SJCRH30 (cell line): ENCODE measurements around the gene GPR32. TPM values are rescaled to one million over a fixed set of nuclear protein-coding genes. Genes with fewer than 3 reads are reported as not detected.
"Not testable (repeated sequence)": the region's sequence is repeated elsewhere in the genome, so short reads cannot be mapped to it uniquely, and the experiment has no call there.

ENCODE experiments used
- DNase-seq, 2 experiments: peaks; one replicate each; pipeline ENCODE4 v3.0.0-alpha.2; 2015 to 2020
- H3K27ac ChIP-seq: fragments of 250-450 bp; sonication (Bioruptor Pico); 2 replicates; pipeline ENCODE4 v1.5.1; 2020; ENCODE audit warnings: mild to moderate bottlenecking, moderate library complexity
- H3K27me3 ChIP-seq: fragments of 250-450 bp; sonication (Bioruptor Pico); 2 replicates; pipeline ENCODE4 v1.5.1; 2020; ENCODE audit warnings: mild to moderate bottlenecking, moderate library complexity
- H3K36me3 ChIP-seq: fragments of 250-450 bp; sonication (Bioruptor Pico); 2 replicates; pipeline ENCODE4 v1.5.1; 2020; ENCODE audit warnings: mild to moderate bottlenecking, moderate library complexity
- H3K4me1 ChIP-seq: fragments of 250-450 bp; sonication (Bioruptor Pico); 2 replicates; pipeline ENCODE4 v1.5.1; 2020; ENCODE audit warnings: mild to moderate bottlenecking, moderate library complexity
- H3K4me3 ChIP-seq: fragments of 250-450 bp; sonication (Bioruptor Pico); 2 replicates; pipeline ENCODE4 v1.5.1; 2020; ENCODE audit warnings: mild to moderate bottlenecking, moderate library complexity
- H3K9me3 ChIP-seq: fragments of 250-450 bp; sonication (Bioruptor Pico); replicated peaks from 2 replicates; pipeline ENCODE4 v1.5.1; 2020; ENCODE audit warnings: mild to moderate bottlenecking, moderate library complexity
- total RNA-seq: library from RNA; depleted of rRNA; stranded (reverse); fragments of >200 nt; shearing (Covaris generic); gene quantifications from 2 replicates; pipeline ENCODE4 v1.2.3, GENCODE V29; 2014

Gene GPR32
- total RNA-seq, 1 experiment from 2014 or later: not detected

DNA sequence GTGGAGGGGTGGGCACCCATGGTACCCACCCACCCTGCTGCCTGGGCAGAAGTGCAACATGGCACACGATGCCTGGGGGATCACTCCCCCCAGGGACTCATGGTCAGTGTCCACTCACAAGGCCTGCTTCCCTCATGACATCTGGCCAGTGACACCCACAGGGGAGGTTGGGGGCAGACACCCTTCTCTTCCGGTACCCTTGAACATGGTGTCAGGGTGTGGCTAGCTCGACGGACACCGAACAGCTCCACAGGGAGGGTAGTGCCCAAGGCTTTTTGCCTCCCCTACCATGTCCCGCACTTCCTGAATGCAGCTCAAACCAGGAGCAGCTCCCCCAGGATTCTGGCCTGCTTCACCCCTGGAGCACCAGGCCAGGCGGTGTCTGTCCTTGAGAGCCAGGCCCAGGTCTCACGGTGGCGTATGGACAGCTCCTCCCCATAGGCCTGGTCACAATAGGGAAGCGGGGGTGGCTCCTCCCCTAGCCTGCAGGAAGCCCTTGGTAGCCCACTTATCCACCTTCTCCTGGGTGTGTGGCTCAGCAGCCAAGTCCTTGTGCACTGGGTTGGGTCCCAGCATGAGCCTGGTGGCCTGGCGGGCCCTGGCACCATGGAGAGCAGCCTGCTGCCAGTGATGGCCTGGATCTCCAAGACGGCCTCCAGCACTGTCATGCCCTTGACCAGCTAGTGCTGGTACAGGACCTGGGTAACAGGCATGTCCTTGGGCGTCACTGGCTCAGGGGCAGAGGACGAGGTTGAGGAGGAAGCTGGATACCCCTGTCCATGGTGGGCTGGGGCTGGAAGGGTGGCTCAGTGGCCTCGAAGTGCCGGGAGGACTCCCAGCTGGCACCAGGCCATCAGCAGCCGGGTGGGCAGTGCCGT is 27.8 kb downstream of the GPR32 start:
- peaks cover 64% of the 10 kb centered on the region for H3K36me3 ChIP-seq
- no peaks in the 10 kb centered on the region for H3K27me3 ChIP-seq
- no peak for DNase-seq
- no peaks in the 10 kb centered on the region for H3K9me3 ChIP-seq
- no peak overlapping the region for H3K27ac ChIP-seq
- H3K4me1 ChIP-seq: no peaks in the 10 kb centered on the region
- H3K4me3 ChIP-seq: no peak overlapping the region

- no peak for DNase-seq
- H3K27ac ChIP-seq: no peak overlapping the region
- H3K36me3 ChIP-seq: peaks cover 72% of the 10 kb centered on the region
- no peaks in the 10 kb centered on the region for H3K27me3 ChIP-seq
- H3K9me3 ChIP-seq: no peaks in the 10 kb centered on the region
- no peaks in the 10 kb centered on the region for H3K4me1 ChIP-seq
- H3K4me3 ChIP-seq: no peak overlapping the region
These were observed 28.6 kb downstream of the GPR32 start for GRCh38 chr19:50798659-50799546.

GRCh38 chr19:50799547-50799851 is 29.2 kb downstream of the GPR32 start:
- DNase-seq: no peak
- no peaks in the 10 kb centered on the region for H3K27me3 ChIP-seq
- H3K27ac ChIP-seq: no peak overlapping the region
- H3K9me3 ChIP-seq: no peaks in the 10 kb centered on the region
- no peaks in the 10 kb centered on the region for H3K4me1 ChIP-seq
- no peak overlapping the region for H3K4me3 ChIP-seq
- H3K36me3 ChIP-seq: peaks cover 72% of the 10 kb centered on the region

DNA sequence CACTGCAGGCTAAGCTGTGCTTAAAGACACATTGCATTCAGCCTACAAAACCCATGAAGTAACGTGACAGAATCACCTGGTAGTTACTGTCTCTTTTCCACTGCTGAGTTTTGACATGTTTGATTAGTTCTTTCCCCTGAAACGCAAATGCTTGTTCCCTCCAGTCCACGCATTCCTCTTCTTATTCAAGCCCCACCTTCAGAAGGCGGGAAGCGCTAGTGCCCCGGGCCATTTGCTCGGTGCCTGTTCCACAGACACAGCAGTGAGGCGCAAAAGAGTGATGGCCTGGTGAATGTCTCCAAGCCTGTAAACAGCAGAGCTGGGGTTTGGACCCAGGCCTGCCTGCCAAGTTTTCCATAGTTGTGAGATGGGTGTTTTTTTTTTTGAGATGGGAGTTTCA is 30.8 kb downstream of the GPR32 start:
- no peaks in the 10 kb centered on the region for H3K4me1 ChIP-seq
- H3K27ac ChIP-seq: no peak overlapping the region
- H3K27me3 ChIP-seq: no peaks in the 10 kb centered on the region
- no peak overlapping the region for H3K4me3 ChIP-seq
- no peaks in the 10 kb centered on the region for H3K9me3 ChIP-seq
- H3K36me3 ChIP-seq: peaks cover 71% of the 10 kb centered on the region
- DNase-seq: no peak

- peak; percentile 42 to 60 for DNase-seq
- Histone ChIP-seq H3K36me3 (peaks cover 44% of the 10 kb centered on the region), H3K4me3 (peak overlapping the region; percentile 88), H3K27me3 (no peaks in the 10 kb centered on the region), H3K27ac (peak overlapping the region; percentile 98), H3K4me1 (no peaks in the 10 kb centered on the region), H3K9me3 (no peaks in the 10 kb centered on the region)
These were observed 33.6 kb downstream of the GPR32 start for GRCh38 chr19:50803633-50804419.

- no peaks in the 10 kb centered on the region for H3K27me3 ChIP-seq
- H3K36me3 ChIP-seq: peaks cover 36% of the 10 kb centered on the region
- DNase-seq: peak; percentile 99
- peak overlapping the region; percentile 98 for H3K27ac ChIP-seq
- H3K4me1 ChIP-seq: no peaks in the 10 kb centered on the region
- no peaks in the 10 kb centered on the region for H3K9me3 ChIP-seq
- peak overlapping the region; percentile 88 for H3K4me3 ChIP-seq
These were observed 34.4 kb downstream of the GPR32 start for GRCh38 chr19:50804420-50805272.

DNA sequence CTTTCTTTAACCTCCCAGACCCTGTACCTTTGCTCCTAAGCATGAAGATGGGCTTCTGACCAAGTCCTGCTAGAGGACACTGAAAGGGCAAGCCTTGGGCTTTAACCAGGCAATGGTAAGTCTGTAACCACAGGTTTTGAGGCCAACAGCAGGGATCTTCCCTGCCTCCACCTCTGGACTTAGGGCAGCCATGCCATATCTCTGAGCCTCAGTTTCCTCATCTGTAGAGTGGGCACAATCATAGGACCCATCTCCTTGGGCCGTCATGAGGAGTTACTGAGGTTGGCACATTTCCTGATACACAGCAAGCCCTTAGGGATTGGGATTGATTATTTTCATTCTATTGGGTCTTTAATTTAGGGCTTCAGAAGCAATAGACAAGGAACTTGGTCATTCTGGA is 38.6 kb downstream of the GPR32 start:
- no peaks in the 10 kb centered on the region for H3K36me3 ChIP-seq
- H3K4me3 ChIP-seq: no peak overlapping the region
- no peaks in the 10 kb centered on the region for H3K27me3 ChIP-seq
- DNase-seq: no peak
- no peak overlapping the region for H3K27ac ChIP-seq
- H3K4me1 ChIP-seq: no peaks in the 10 kb centered on the region
- H3K9me3 ChIP-seq: no peaks in the 10 kb centered on the region

GRCh38 chr19:50811622-50812238 is 41.5 kb downstream of the GPR32 start:
- H3K4me1 ChIP-seq, H3K4me3 ChIP-seq: not testable (repeated sequence)

GRCh38 chr19:50812474-50812873 is 42.2 kb downstream of the GPR32 start:
- DNase-seq: no peak
- Histone ChIP-seq H3K4me3 (no peak overlapping the region), H3K27me3 (no peaks in the 10 kb centered on the region), H3K36me3 (no peaks in the 10 kb centered on the region), H3K4me1 (no peaks in the 10 kb centered on the region), H3K9me3 (no peaks in the 10 kb centered on the region), H3K27ac (no peak overlapping the region)

More at GRCh38 chr19:50811622-50812238, 41.5 kb downstream of the GPR32 start:
- H3K27ac ChIP-seq, H3K27me3 ChIP-seq, H3K9me3 ChIP-seq, H3K36me3 ChIP-seq, DNase-seq: not testable (repeated sequence)

GRCh38 chr19:50814883-50815282 is 44.6 kb downstream of the GPR32 start:
- no peaks in the 10 kb centered on the region for H3K9me3 ChIP-seq
- no peaks in the 10 kb centered on the region for H3K4me1 ChIP-seq
- H3K27me3 ChIP-seq: no peaks in the 10 kb centered on the region
- no peak overlapping the region for H3K27ac ChIP-seq
- H3K4me3 ChIP-seq: no peak overlapping the region
- no peaks in the 10 kb centered on the region for H3K36me3 ChIP-seq
- no peak for DNase-seq

GRCh38 chr19:50815439-50815838 is 45.2 kb downstream of the GPR32 start:
- Histone ChIP-seq H3K27me3 (0 out of 2 replicates have a peak, but pooled peaks cover 1% of the 10 kb centered on the region), H3K9me3 (no peaks in the 10 kb centered on the region), H3K4me1 (no peaks in the 10 kb centered on the region), H3K27ac (no peak overlapping the region), H3K36me3 (no peaks in the 10 kb centered on the region), H3K4me3 (no peak overlapping the region)
- no peak for DNase-seq

GRCh38 chr19:50817941-50818858 is 47.9 kb downstream of the GPR32 start:
- DNase-seq: no peak
- Histone ChIP-seq H3K27me3 (0 out of 2 replicates have a peak, but pooled peaks cover 3% of the 10 kb centered on the region), H3K4me3 (no peak overlapping the region), H3K36me3 (no peaks in the 10 kb centered on the region), H3K4me1 (no peaks in the 10 kb centered on the region; the same call in 1 of the 2 replicates), H3K9me3 (no peaks in the 10 kb centered on the region), H3K27ac (no peak overlapping the region)
